HT-29 (cell line): ENCODE results near the gene CAPNS1. TPM values are rescaled to one million over a fixed set of nuclear protein-coding genes. Genes with fewer than 3 reads are reported as not detected.

Source experiments
- DNase-seq: peaks from one replicate; pipeline ENCODE4 v3.0.0-alpha.2; 2015; ENCODE audit warnings: low spot score
- total RNA-seq: library from RNA; depleted of rRNA; stranded (reverse); fragments of >200 nt; shearing (Covaris generic); gene quantifications from 2 replicates; pipeline ENCODE4 v1.2.3, GENCODE V29; 2014; rRNA removed

Gene CAPNS1
- 645 and 661 TPM in 2 replicates for total RNA-seq

DNA sequence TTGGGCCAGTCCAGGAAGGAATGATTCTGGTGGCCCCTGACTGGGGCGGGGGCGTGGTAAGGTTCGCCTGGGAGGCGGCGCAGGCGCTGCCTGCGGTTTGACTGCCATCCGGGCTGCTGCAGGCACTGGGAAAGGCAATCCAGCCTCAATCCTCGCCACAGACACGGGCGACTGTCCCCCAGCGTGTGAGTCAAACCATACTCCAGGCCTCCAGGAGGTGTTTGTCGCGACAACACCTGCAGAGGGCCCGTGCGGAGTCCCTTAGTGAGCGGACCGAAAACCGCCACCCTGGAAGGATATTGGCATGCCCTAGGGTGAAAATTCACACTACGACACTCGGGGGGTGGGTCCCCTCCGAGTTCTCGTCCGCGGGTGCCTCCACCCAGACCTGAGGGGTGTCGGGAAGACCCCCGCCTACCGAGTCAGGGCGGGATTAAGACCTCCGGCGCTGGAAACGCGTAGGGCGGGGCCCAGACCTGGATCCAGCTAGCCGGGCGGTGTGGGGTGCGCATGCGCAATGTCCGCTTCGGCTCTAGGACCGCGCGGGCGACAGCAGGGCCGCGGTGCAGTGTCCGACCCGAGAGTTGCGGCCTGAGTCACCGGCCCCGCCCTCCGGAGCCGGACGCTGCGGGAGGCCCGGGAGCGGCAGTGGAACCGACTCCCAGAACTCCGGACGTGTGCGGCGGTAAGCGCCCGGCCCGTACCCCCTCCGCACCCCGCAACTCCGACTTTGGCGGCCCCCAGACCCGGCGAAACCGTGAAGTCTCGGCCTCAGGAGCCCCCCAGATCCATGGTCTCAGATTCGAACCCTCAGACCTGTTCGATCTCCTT, at the start of gene CAPNS1:
Gene CAPNS1, plus strand, starts transcription at position 594 of the 831 bp plus-strand sequence. CDS start 946 bp downstream, outside the sequence.
- DNase-seq: peak; percentile 100

DNA sequence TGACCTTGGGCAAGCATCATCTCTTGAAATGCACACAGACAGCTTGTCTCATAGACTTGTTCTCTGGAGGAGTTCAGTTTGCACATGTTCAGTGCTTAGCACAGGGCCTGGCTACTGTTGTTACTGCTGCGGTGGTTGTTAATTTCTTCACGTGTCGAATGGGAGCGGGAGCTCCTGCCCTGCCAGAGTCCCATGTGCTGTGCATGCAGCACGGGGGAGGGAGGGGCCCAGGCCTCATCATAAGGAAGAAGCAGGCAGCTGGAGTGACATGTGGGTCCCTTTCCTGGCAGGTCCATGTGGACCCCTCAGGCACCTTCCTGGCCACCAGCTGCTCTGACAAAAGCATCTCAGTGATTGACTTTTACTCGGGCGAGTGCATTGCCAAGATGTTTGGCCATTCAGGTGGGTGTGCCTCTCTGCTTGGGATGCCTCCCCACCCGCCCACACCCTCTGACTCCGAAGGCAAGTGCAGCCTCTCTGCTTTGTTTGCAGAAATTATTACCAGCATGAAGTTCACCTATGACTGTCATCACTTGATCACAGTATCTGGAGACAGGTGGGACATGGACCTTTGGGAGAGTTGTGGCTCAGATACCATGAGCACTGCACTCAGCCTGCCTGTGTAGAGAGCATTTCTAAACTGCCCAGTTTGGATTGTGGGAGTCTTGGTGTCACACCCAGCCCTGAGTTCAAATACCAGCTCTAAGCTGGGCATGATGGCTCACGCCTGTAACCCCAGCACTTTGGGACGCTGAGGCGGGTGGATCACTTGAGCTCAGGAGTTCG, 48.8 kb upstream of the CAPNS1 start:
- no peak for DNase-seq

DNA sequence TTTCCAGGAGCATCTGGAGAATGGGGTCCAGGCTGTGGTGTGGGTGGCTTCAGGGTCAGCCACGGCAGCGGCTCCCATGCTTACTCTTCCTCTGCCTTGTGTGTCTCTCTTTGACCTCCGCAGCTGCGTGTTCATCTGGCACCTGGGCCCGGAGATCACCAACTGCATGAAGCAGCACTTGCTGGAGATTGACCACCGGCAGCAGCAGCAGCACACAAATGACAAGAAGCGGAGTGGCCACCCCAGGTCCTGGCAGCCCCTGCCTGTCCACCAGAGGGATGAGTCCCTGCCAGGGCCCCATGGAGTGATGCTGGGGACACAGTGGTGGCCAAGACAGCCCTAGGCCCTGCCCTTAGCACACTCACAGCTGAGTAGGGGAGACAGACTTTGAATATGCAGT, 47.3 kb upstream of the CAPNS1 start:
- no peak for DNase-seq

DNA sequence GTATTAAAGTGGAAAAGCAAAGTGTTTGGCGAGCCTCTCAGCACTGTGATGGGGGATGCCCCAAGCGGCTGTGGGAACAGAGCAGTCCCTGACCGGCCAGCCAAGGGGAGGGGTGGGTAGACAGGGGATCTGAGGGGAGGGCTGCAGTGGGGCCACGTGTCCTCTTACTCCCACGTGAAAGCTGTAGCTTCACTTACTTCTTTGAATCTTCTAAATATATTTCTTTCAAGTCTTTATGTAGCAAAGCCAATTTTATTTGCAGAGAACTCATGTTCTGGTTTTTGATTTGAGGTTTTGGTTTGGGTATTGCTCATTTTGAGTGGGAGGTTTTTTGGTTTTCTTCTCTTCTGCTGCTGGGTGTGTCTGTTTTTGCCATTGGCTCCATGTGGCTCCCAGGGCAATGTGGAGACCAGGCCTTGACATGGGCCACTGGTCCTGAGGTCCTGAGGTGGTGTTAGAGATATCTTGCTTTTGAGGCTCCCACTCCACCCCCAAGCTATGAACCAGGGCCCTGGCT, 46.7 kb upstream of the CAPNS1 start:
- no peak for DNase-seq

DNA sequence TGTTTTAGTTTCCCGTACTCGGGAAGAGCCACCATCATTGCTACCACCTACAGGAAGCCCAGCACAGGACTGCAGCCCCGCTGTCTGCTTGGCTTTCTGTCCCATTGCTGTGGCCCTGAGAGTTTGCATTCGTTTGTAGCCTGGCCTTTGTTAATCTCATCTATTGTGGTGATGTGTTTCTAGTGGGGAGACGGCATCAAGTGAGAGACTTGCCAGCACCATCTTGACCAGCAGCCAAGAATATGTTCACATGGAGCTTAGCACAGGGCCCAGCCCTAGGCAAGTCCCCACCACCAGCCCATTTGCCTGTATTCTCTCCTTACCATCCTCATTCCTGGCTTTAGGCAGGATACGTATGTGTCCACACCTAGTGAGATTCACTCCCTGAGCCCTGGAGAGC, 46.2 kb upstream of the CAPNS1 start:
- DNase-seq: no peak

DNA sequence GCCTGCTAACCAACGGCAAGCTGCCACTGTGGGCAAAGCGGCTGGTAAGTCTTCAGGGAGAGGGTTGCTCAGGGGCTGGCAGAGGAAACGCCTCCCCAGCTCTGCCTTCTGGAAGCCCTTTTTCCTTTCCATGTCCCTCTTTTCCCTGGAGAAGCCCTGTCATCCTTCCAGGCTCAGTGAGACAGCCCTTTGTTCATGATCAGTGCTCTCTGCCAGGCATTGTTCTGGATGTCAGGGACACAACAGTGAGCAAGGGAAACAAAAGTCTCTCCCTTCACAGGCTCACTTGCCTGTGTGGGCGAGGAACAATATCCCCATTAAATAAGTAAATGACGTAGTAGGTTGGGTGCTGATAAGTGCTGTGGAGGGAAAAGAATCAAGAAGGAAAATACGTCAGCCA, 42.8 kb upstream of the CAPNS1 start:
- DNase-seq: no peak

DNA sequence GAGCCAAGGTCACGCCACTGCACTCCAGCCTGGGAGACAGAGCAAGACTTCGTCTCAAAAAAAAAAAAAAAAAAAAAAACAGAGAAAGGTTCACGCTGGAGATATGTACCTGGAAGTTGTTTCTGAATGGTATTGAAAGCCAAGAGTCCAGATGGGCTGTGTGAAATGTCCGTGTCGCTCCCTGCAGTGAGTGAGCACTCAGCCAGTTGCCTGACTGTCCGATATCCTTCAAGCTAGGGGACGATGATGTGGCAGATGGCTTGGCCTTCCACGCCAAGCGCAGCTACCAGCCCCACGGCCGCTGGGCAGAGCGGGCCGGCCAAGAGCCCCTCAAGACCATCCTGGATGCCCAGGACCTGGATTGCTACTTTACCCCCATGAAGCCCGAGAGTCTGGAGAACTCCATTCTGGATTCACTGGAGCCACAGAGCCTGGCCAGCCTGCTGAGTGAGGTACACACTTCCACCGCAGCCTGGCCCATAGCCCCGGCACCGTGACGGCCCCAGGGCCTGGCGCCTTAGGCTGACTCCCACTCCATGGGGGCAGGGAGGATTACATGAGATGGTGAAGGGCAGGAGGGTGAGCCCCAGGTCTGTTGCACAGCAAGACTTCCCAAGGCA, 40.6 kb upstream of the CAPNS1 start:
- no peak for DNase-seq

DNA sequence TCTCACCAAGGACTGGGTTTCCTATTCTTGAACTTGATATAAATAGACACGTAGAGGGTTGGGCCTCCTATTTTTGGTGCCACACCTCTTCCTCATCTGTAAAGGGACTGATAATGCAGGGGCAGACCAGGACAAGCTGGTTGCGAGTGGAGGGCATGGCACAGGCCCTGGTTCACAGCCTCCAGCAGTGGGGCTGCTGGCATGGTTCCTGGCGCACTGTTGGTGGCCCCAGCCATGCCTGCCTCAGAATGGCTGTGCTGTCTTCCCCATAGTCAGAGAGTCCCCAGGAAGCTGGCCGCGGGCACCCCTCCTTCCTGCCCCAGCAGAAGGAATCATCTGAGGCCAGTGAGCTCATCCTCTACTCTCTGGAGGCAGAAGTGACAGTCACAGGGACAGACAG, 39.4 kb upstream of the CAPNS1 start:
- DNase-seq: no peak

DNA sequence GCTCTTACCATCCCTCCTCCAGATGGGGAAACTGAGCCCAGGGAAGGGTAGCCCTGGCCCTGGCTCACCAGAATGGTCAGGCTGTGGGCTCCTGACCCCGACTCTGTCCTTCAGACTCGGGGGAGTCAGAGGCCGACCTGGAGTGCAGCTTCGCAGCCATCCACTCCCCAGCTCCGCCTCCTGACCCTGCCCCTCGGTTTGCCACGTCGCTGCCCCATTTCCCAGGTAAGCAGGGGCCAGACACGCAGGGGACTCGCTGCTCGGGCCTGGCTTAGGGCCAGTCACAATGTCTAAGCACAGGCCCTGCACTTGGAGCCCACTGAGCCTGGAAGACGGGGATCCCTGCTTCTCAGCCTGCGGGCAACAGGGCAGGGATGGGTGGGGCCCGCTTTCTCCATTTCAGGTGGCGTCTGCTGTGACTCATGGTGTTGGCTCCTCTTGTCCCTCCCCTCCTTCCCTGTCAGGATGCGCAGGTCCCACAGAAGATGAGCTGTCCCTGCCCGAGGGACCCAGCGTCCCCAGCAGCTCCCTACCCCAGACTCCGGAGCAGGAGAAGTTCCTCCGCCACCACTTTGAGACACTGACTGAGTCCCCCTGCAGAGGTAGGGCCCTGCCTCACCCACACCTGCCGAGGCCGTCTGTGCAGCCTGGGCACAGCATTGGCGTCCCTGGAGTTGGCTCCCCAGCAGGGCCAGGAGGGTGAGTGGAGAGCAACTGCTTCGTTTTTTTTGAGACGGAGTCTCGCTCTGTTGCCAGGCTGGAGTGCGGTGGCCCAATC, 38.1 kb upstream of the CAPNS1 start:
- peak; percentile 28 for DNase-seq

DNA sequence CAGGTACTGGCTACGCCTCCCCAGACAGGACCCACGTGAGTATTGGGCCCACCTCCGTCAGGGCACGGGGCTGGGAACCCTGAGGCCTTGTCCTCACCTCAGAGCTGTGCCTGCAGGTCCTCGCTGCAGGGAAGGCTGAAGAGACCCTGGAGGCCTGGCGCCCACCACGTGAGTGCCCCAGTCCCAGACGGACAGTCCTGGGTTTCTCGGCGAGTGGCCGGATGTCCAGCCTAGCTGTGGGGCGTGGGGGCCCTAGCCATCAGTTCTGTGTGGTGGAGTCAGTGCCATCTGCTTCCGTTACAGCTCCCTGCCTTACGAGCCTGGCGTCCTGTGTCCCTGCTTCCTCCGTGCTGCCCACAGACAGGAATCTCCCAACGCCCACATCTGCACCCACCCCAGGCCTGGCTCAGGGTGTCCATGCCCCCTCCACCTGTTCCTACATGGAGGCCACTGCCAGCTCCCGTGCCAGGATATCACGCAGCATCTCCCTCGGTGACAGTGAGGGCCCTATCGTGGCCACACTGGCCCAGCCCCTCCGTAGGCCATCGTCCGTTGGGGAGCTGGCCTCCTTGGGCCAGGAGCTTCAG, 36.7 kb upstream of the CAPNS1 start:
- DNase-seq: no peak

DNA sequence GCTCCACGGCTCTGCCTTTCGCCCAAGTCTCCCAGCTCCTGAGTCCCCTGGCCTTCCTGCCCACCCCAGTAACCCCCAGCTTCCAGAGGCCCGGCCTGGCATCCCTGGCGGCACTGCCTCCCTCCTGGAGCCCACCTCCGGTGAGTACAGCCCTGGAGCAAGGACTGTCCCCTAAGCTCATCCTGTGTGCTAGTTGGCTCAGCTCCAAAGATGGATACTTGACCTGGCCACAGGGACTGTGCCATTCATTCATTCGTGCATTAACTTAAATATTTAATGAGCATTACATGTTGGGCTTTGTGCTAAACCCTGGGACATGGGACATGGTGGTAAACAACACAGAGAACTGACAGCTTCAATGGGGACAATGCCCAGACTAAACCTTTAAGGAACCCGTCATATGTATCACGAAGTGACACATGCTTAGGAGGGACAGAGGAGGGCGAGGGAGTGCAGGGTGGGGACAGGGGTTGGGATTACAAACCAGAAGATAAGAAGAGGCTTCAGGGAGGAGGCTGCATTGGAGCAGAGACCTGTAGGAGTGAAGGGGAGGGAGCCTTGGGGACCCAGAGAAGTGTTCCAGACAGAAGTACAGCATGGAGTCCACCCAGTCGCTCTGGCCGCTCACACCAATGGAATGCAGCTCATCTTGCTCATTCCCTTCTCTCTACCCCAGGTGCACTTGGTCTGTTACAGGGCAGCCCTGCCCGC, 35.9 kb upstream of the CAPNS1 start:
- DNase-seq: no peak

DNA sequence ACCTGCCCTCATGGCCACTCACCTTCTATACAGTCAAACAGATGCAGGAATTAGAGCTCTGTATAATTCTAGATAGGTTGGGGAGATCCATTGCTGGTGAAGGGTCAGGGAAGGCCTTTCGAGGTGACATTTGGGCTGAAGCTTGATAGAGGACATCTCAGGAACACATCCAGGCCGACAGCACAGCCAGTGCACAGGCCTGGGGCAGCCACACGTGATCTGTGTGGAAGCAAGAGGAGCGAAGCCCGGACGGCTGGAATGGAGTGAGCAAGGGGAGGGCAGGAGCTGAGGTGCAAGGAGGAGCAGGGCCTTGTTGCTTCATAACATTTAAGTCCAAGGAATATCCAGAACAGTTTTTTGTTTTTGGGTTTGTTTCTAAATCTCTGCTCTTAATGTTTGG, 33.4 kb upstream of the CAPNS1 start:
- no peak for DNase-seq

DNA sequence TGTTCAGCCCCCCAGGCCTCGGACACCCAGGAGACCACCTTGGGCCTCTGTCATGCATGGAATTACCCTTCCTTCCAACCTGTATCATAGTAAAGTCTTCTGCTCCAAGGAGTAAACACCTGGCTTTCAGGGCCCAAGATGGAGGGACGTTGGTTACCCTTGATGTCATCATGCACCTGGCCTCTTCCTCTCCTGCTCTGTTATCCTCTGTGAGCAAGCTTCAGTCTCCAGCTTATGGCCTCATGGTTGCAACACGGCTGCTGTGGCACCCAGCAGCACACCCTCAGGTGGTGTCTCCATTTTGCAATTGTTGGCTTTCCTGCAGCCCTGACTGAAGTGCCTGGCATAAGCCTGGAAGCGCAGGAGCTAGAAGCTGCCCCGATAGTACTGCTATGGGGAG, 32.9 kb upstream of the CAPNS1 start:
- no peak for DNase-seq

DNA sequence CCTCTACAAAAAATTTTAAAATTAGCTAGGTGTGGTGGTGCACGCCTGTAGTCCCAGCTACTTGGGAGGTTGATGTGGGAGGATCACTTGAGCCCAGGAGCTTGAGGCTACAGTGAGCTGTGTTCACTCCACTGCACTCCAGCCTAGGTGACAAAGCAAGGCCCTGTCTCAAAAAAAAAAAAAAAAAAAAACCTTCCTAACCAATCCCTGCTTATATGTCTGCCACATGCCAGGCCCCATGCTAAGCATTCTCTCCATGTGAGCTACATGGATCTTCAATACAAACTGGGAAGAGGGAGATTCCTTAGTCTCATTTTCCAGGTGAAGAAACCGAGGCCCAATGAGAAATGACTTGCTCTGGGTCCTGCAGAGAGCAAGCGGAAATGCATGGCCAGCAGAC, 31.2 kb upstream of the CAPNS1 start:
- no peak for DNase-seq

DNA sequence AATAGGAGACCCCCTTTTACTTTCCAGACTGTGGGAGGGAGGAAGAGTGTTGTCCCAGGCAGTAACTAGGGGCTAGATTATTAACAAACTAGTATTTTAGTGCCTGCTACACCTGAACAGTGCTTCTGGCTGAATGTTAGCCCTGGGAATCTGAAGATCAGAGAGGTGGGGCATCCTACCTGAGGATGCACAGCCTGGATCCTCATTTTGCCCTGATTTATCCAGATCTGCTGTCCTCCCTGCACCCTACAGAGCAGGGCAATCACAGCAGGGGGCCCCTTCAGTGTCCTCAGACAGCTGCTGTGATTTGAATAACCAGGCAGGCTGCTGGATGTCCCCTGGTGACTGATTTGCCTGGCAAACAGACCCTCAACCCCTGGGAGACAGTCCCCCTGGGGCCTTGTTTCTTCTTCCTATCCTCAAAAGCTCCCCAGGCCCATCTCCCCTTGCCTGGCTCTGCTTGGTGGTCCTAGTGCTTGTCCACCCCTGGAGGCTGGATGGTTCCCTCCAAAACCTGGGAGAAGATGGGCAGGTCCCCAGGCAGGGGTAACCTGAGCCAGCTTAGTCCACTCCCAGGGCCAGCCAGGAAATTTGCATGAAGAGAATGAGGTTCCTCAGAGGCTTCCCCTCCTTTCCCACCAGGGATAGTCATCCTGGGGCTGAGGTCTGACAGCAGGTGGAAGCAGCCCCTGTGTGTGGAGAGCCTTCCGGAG, 29.2 kb upstream of the CAPNS1 start, which contains the start of gene OVOL3:
Gene OVOL3, plus strand, starts transcription at position 657 of the 713 bp plus-strand sequence. CDS start 60 bp downstream, outside the sequence.
- DNase-seq: no peak

DNA sequence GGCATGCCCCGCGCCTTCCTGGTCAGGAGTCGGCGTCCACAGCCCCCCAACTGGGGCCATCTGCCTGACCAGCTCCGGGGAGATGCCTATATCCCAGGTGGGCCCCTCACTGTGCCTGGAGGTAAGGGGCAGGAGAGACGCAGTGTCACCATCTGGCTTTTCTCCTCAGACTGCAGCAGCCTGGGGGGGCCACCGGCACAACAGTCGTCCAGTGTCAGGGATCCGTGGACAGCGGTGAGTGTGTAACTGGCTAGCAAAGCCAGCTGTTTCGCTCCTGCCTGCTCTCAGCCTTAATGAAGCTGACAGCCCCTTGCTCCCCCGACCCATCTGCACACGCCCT, 28.7 kb upstream of the CAPNS1 start:
- DNase-seq: no peak

DNA sequence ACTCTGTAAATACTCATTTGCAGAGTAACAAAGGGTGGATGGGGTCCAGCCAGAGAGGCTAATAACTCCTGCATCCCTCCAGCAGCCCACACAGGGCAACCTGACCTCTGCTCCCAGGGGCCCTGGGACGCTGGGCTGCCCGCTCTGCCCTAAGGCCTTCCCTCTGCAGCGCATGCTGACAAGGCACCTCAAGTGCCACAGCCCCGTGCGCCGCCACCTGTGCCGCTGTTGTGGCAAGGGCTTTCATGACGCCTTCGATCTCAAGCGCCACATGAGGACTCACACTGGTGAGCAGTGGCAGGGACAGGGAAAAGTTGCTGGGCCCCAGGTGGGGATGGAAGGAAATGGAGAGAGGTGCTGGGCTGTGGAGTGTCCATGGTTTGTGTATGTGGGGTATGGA, 27.2 kb upstream of the CAPNS1 start:
- DNase-seq: no peak

DNA sequence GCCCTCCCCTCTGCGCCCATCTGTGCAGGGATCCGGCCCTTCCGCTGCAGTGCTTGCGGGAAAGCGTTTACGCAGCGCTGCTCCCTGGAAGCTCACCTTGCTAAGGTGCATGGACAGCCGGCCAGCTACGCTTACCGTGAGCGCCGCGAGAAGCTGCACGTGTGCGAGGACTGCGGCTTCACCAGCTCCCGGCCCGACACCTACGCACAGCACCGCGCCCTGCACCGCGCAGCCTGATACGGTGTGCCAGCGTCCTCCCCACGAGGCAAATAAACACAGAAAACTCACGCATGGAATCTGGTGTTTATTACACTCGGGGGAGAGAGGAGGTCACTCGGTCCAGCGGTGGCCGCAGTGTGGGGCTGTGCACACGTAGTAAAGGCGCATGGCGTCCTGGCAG, 26.4 kb upstream of the CAPNS1 start:
- no peak for DNase-seq

DNA sequence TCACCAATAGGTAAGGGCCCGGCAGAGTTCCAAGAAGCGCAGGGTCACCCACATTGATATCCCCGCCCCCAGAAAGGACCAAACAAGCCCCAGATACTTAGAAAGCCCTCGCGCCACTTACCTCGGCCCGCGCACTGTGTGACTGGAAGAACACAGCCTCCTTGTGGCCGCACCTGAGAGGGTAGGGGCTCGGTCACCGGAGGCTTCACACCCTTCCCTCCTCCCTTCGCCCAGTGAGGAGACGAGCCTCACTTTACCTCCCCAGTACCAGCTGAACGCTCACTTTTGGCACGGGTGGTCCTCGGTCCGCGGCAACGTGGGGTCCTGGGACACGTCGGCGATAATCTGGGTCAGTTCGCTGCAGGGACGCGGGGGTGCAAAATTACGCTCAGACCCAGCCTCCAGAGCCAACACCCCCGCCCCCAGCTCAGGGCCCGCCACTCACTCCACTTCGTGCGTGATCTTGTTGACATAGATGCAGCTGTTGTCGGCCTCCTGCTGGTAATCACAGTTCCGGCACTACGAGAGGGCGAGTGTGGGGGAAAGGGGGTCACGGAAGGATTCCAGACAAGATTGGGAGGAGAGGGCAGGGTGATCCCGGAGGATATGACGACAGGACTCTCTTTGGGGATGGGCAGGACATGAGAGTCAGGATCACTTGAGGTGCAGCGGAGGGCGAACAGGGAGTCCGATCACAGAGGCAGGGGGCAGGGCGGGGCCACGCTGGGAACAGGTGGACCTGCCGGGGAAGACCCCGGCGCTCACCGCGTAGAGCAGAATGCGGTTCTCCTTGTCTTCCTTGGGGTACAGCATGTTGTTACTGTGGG, 25.8 kb upstream of the CAPNS1 start:
- DNase-seq: peak; percentile 48
